ENCODE measurements around the gene AP2B1. TPM values are rescaled to one million over a fixed set of nuclear protein-coding genes. Genes with fewer than 3 reads are reported as not detected.

AP2B1 gene
- total RNA-seq, 4 donors from 2014 or later: 32.2 to 102 (median 60.1) TPM

DNA sequence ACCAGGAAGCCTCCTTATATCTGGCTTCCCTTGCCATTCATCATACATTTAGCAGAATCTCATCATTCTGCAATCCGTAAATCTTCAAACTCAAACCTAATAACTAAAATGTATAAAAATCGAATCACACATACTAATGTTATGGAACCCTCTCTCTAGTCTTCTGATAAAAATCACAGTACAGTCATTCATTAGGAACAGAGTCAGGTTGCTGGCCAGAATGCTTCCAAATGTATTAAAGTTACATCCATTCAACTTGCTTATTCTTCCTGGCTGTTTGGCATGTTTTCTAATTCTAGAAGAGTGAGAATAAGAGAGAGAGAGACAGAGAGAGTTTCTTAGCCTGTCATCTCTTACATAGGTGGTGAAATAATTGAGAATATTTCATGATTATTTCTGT is 127.9 kb downstream of the AP2B1 start:
- in situ Hi-C loops (cut with MboI; ENCODE audit: low pct_ligation_motif_present in 1 of 4, low pct_unique_long_range_greater_than_20kb in 1 of 4, low sequenced_read_pairs in 3 of 4): no loop called here
- H3K4me1 ChIP-seq: peaks cover 0 to 5% (median 0%) of the 10 kb centered on the region in 4 donors
- DNase-seq: no peak
- no peak overlapping the region for H3K4me3 ChIP-seq
- H3K27ac ChIP-seq: no peak overlapping the region
- intact Hi-C loops (cut with DNase I; ENCODE audit: low total_unique reads): no loop called here
- TF ChIP-seq POLR2AphosphoS5 (IDR thresholded peaks at IDR 0.05): no peak
- no peaks in the 10 kb centered on the region for H3K27me3 ChIP-seq
- H3K36me3 ChIP-seq: peaks cover 0 to 37% (median 14%) of the 10 kb centered on the region in 4 donors
- no peaks in the 10 kb centered on the region for H3K9me3 ChIP-seq
- 95 to 97% methylated on average over 2 of the region's 2 CpGs for WGBS, 2 donors (ENCODE audit: low coverage in 1 of 2)

GRCh38 chr17:35715416-35715815 is 128.3 kb downstream of the AP2B1 start:
- intact Hi-C loops (cut with DNase I; ENCODE audit: low total_unique reads): no loop called here
- Histone ChIP-seq H3K27ac (no peak overlapping the region), H3K9me3 (no peaks in the 10 kb centered on the region), H3K36me3 (peaks cover 0 to 34% (median 14%) of the 10 kb centered on the region in 4 donors), H3K4me3 (no peak overlapping the region), H3K4me1 (peaks cover 0 to 5% (median 0%) of the 10 kb centered on the region in 4 donors), H3K27me3 (no peaks in the 10 kb centered on the region)
- TF ChIP-seq CTCF (IDR thresholded peaks at IDR 0.05) (no peak), POLR2AphosphoS5 (IDR thresholded peaks at IDR 0.05) (no peak), EP300 (IDR thresholded peaks at IDR 0.05; ENCODE audit: low read depth) (no peak), POLR2A (IDR thresholded peaks at IDR 0.05) (no peak)
- DNase-seq: no peak
- in situ Hi-C loops (cut with MboI; ENCODE audit: low pct_ligation_motif_present in 1 of 4, low pct_unique_long_range_greater_than_20kb in 1 of 4, low sequenced_read_pairs in 3 of 4): no loop called here

DNA sequence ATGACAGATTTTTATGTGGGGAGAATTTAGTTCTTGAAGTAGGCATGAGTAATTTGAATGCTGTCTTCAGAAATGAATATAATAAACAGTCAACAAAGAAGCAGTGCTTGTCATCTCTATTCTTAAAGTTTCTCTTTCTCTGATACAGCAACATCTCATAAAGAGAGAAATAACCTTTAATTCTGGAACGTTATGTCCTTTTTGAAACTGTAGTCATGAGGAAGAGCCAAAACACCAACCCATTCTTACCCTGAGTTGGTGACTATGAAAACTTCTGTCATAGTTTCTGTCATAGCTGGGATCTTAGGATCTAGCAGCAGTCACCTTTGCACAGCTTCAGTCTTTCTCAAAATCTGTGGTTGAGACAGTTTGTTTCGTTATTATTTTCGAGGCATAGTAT is 129.1 kb downstream of the AP2B1 start:
- H3K36me3 ChIP-seq: peaks cover 0 to 27% (median 11%) of the 10 kb centered on the region in 4 donors
- in situ Hi-C loops (cut with MboI; ENCODE audit: low pct_ligation_motif_present in 1 of 4, low pct_unique_long_range_greater_than_20kb in 1 of 4, low sequenced_read_pairs in 3 of 4): no loop called here
- intact Hi-C loops (cut with DNase I; ENCODE audit: low total_unique reads): no loop called here
- H3K27me3 ChIP-seq: no peaks in the 10 kb centered on the region
- TF ChIP-seq EP300 (IDR thresholded peaks at IDR 0.05; ENCODE audit: low read depth) (no peak), POLR2A (IDR thresholded peaks at IDR 0.05) (no peak), CTCF (IDR thresholded peaks at IDR 0.05) (no peak), POLR2AphosphoS5 (IDR thresholded peaks at IDR 0.05) (no peak)
- WGBS, 2 donors (ENCODE audit: low coverage in 1 of 2): 85 to 90% methylated on average over 3 of the region's 3 CpGs
- no peaks in the 10 kb centered on the region for H3K9me3 ChIP-seq
- H3K27ac ChIP-seq: no peak overlapping the region
- peaks cover 0 to 5% (median 0%) of the 10 kb centered on the region in 4 donors for H3K4me1 ChIP-seq
- DNase-seq: no peak
- no peak overlapping the region for H3K4me3 ChIP-seq

- DNase-seq: no peak
- H3K9me3 ChIP-seq: no peaks in the 10 kb centered on the region
- H3K4me1 ChIP-seq: peaks cover 0 to 5% (median 0%) of the 10 kb centered on the region in 4 donors
- no peak overlapping the region for H3K4me3 ChIP-seq
- H3K27me3 ChIP-seq: no peaks in the 10 kb centered on the region
- H3K36me3 ChIP-seq: peaks cover 0 to 22% (median 11%) of the 10 kb centered on the region in 4 donors
- in situ Hi-C loops (cut with MboI; ENCODE audit: low pct_ligation_motif_present in 1 of 4, low pct_unique_long_range_greater_than_20kb in 1 of 4, low sequenced_read_pairs in 3 of 4): no loop called here
- peak overlapping the region in 3 of 4 donors; percentile 0 to 26 (median 15) for H3K27ac ChIP-seq
- WGBS, 2 donors (ENCODE audit: low coverage in 1 of 2): 76 to 87% methylated on average over 3 to 4 of the region's 4 CpGs
- intact Hi-C loops (cut with DNase I; ENCODE audit: low total_unique reads): no loop called here
- TF ChIP-seq EP300 (IDR thresholded peaks at IDR 0.05; ENCODE audit: low read depth): peak; percentile 69
- no peak for TF ChIP-seq CTCF (IDR thresholded peaks at IDR 0.05)
Observed at GRCh38 chr17:35716897-35717465, 129.9 kb downstream of the AP2B1 start.

DNA sequence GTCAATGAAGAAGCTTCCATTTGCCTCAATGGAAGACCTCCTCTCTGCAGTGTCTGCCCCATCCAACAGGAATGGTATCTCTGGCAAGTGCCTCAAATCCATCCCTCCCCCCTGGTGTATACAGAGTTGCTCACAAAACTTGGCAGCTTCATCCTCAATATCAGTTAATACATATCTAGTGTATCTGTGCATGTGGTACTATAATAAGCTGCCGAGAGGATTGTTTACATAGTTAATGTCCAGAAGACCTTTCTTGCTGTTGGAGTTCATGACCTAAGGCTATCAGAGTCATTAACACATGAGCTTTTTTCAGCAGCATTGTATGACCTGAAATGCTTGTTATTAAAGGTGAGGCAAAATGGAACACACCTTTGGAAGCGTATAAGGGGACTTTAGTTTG is 130.4 kb downstream of the AP2B1 start:
- Histone ChIP-seq H3K4me1 (peaks cover 0 to 5% (median 0%) of the 10 kb centered on the region in 4 donors), H3K9me3 (no peaks in the 10 kb centered on the region), H3K36me3 (peaks cover 0 to 22% (median 11%) of the 10 kb centered on the region in 4 donors), H3K27ac (peak overlapping the region in 3 of 4 donors; percentile 0 to 26 (median 15)), H3K27me3 (no peaks in the 10 kb centered on the region), H3K4me3 (no peak overlapping the region)
- intact Hi-C loops (cut with DNase I; ENCODE audit: low total_unique reads) (no loop called here), in situ Hi-C loops (cut with MboI; ENCODE audit: low pct_ligation_motif_present in 1 of 4, low pct_unique_long_range_greater_than_20kb in 1 of 4, low sequenced_read_pairs in 3 of 4) (no loop called here)
- no peak for DNase-seq
- 68 to 80% methylated on average over 1 to 2 of the region's 2 CpGs for WGBS, 2 donors (ENCODE audit: low coverage in 1 of 2)
- TF ChIP-seq POLR2A (IDR thresholded peaks at IDR 0.05): no peak
- TF ChIP-seq CTCF (IDR thresholded peaks at IDR 0.05): no peak
- no peak for TF ChIP-seq POLR2AphosphoS5 (IDR thresholded peaks at IDR 0.05)

Measured in transverse colon (tissue), 4 donors.